HCT116 (cell line): Measurements from ENCODE around the gene PTGR2. TPM values are rescaled to one million over a fixed set of nuclear protein-coding genes. Genes with fewer than 3 reads are reported as not detected.

Experiments
- ATAC-seq: fragments of 200-7000 bp; cut with Tn5 transposase; 2 replicates; pipeline ENCODE4 v1.9.1; 2020; ENCODE audit warnings: mild to moderate bottlenecking, moderate library complexity
- BruUV-seq: library from RNA; stranded (reverse); fragments of 400-500 nt; replicated peaks from 2 replicates; lab custom pipeline; 2021; lab: Mats Ljungman, UMichigan
- CTCF ChIA-PET: fragments of 300-600 bp; sonication (Branson Sonifier 250); formaldehyde crosslinking; loops from one replicate; lab custom pipeline; 2021; ENCODE audit warnings: antibody characterized with exemption; lab: Charles Lee
- POLR2A ChIA-PET: fragments of 300-600, 350-600 bp; sonication (Branson Sonifier 250); formaldehyde crosslinking; loops from one replicate; lab custom pipeline; 2021; ENCODE audit warnings: antibody characterized with exemption; lab: Charles Lee
- RAD21 ChIA-PET, 2 experiments: fragments of 300-600 bp; sonication (Branson Sonifier 250); formaldehyde crosslinking; loops; one replicate each; lab custom pipeline; 2023; ENCODE audit warnings: low total read pairs in 2 of 2; ENCODE audit not compliant: uncharacterized antibody in 2 of 2, unreplicated experiment in 2 of 2, low non-redundant PET in 1 of 2; lab: Charles Lee
- DNase-seq: peaks from one replicate; pipeline ENCODE4 v3.0.0-alpha.2; 2010; ENCODE audit warnings: low read depth, low spot score
- H2AFZ ChIP-seq: fragments of 200-600 bp; shearing (Covaris generic), sonication (generic); 2 replicates; pipeline ENCODE4 v1.6.1; 2017; ENCODE audit warnings: low read depth, mixed run types, mixed read lengths, antibody characterized with exemption, low read length; ENCODE audit not compliant: poor library complexity, severe bottlenecking
- H3K27ac ChIP-seq: 2 replicates; pipeline ENCODE4 v1.5.1; 2012; ENCODE audit warnings: low read depth, low read length
- H3K27me3 ChIP-seq: fragments of 200-600 bp; sonication (generic); 2 replicates; pipeline ENCODE4 v1.6.1; 2016; ENCODE audit warnings: mixed run types, low read length, mixed read lengths; ENCODE audit not compliant: insufficient read depth
- H3K36me3 ChIP-seq, 2 experiments: fragments of 200-500 bp in 1 of 2; fragments of 200-600 bp in 1 of 2; sonication (Bioruptor generic) in 1 of 2; sonication (generic) in 1 of 2; 2 replicates each; pipeline versions ENCODE4 v1.5.1 to v1.6.1; 2014 to 2016; ENCODE audit warnings: low read length in 2 of 2, inconsistent platforms in 1 of 2, mixed read lengths in 1 of 2, mixed run types in 1 of 2; ENCODE audit not compliant: insufficient read depth in 2 of 2, control insufficient read depth in 1 of 2
- H3K4me1 ChIP-seq, 2 experiments: fragments of 200-600 bp in 1 of 2; sonication (generic) in 1 of 2; 2 replicates each; pipeline versions ENCODE4 v1.5.1 to v1.6.1; 2012 to 2017; ENCODE audit warnings: low read length in 2 of 2, inconsistent platforms in 1 of 2, mild to moderate bottlenecking in 1 of 2, mixed read lengths in 1 of 2, mixed run types in 1 of 2, moderate library complexity in 1 of 2; ENCODE audit not compliant: insufficient read depth in 2 of 2, control insufficient read depth in 1 of 2
- H3K4me2 ChIP-seq: fragments of 200-600 bp; sonication (generic); 2 replicates; pipeline ENCODE4 v1.6.1; 2017; ENCODE audit warnings: mixed run types, low read length, mixed read lengths
- H3K4me3 ChIP-seq, 2 experiments: fragments of 200-600 bp in 1 of 2; sonication (generic) in 1 of 2; replicated peaks in 1 of 2; 2 replicates each; pipeline ENCODE4 v1.5.1; 2011 to 2016; ENCODE audit warnings: low read length in 2 of 2, control low read depth in 1 of 2, low read depth in 1 of 2, mild to moderate bottlenecking in 1 of 2, mixed read lengths in 1 of 2, mixed run types in 1 of 2
- H3K79me2 ChIP-seq: fragments of 200-600 bp; sonication (generic); 2 replicates; pipeline ENCODE4 v1.6.1; 2017; ENCODE audit warnings: mild to moderate bottlenecking, mixed run types, low read length, moderate library complexity, mixed read lengths; ENCODE audit not compliant: insufficient read depth
- H3K9ac ChIP-seq: fragments of 200-600 bp; sonication (generic); 2 replicates; pipeline ENCODE4 v1.6.1; 2016; ENCODE audit warnings: low read length, mixed read lengths
- H3K9me2 ChIP-seq: fragments of 200-600 bp; sonication (generic), shearing (Covaris generic); 2 replicates; pipeline ENCODE4 v1.6.1; 2017; ENCODE audit warnings: mixed run types, mild to moderate bottlenecking, moderate library complexity; ENCODE audit not compliant: insufficient read depth
- H3K9me3 ChIP-seq, 2 experiments: fragments of 200-500 bp in 1 of 2; fragments of 200-600 bp in 1 of 2; sonication (Bioruptor generic) in 1 of 2; sonication (generic) in 1 of 2; 2 replicates each; pipeline ENCODE4 v1.6.1; 2014 to 2017; ENCODE audit warnings: low read length in 2 of 2, mixed read lengths in 2 of 2, inconsistent platforms in 1 of 2, low read depth in 1 of 2, mild to moderate bottlenecking in 1 of 2, mixed run types in 1 of 2, moderate library complexity in 1 of 2; ENCODE audit not compliant: control insufficient read depth in 1 of 2, insufficient read depth in 1 of 2
- H4K20me1 ChIP-seq: fragments of 200-600 bp; sonication (generic), shearing (Covaris generic); 2 replicates; pipeline ENCODE4 v1.6.1; 2017; ENCODE audit warnings: mixed run types, mild to moderate bottlenecking, moderate library complexity; ENCODE audit not compliant: insufficient read depth
- ATF3 ChIP-seq: IDR thresholded peaks from 2 replicates; pipeline ENCODE4 v1.6.1; 2012
- CBX3 ChIP-seq: IDR thresholded peaks from 2 replicates; pipeline ENCODE4 v1.6.1; 2012; ENCODE audit warnings: low read depth
- CEBPB ChIP-seq: IDR thresholded peaks from 2 replicates; pipeline ENCODE4 v1.6.1; 2012; ENCODE audit warnings: low read depth
- EGR1 ChIP-seq: IDR thresholded peaks from 2 replicates; pipeline ENCODE4 v1.6.1; 2012; ENCODE audit warnings: low read depth
- EZH2 ChIP-seq: fragments of 200-600 bp; sonication (generic); IDR thresholded peaks from 2 replicates; pipeline ENCODE4 v1.6.1; 2017; ENCODE audit warnings: antibody characterized with exemption, mixed run types
- FOSL1 ChIP-seq: IDR thresholded peaks from 2 replicates; pipeline ENCODE4 v1.6.1; 2012; ENCODE audit warnings: low read depth
- JUND ChIP-seq: IDR thresholded peaks from 2 replicates; pipeline ENCODE4 v1.6.1; 2012
- POLR2A ChIP-seq: IDR thresholded peaks from 2 replicates; pipeline ENCODE4 v1.7.0; 2011; ENCODE audit warnings: borderline replicate concordance; ENCODE audit not compliant: insufficient read depth, insufficient read length; ENCODE audit errors: extremely low read depth
- POLR2AphosphoS5 ChIP-seq: IDR thresholded peaks from 2 replicates; pipeline ENCODE4 v1.6.1; 2011; ENCODE audit warnings: mild to moderate bottlenecking, low read depth, low read length, moderate library complexity
- RAD21 ChIP-seq: IDR thresholded peaks from 2 replicates; pipeline ENCODE4 v1.6.1; 2012; ENCODE audit warnings: low read depth, mild to moderate bottlenecking
- REST ChIP-seq: IDR thresholded peaks from 2 replicates; pipeline ENCODE4 v1.6.1; 2012; ENCODE audit warnings: low read depth
- SIN3A ChIP-seq: IDR thresholded peaks from 2 replicates; pipeline ENCODE4 v1.6.1; 2012; ENCODE audit warnings: low read depth
- SP1 ChIP-seq: IDR thresholded peaks from 2 replicates; pipeline ENCODE4 v1.6.1; 2012; ENCODE audit warnings: low read depth
- SRF ChIP-seq: IDR thresholded peaks from 2 replicates; pipeline ENCODE4 v1.6.1; 2012; ENCODE audit warnings: low read depth
- TCF7L2 ChIP-seq: IDR thresholded peaks from 2 replicates; pipeline ENCODE4 v1.7.0; 2011; ENCODE audit warnings: borderline replicate concordance, inconsistent platforms; ENCODE audit not compliant: insufficient read depth, insufficient read length; ENCODE audit errors: extremely low read depth
- YY1 ChIP-seq: IDR thresholded peaks from 2 replicates; pipeline ENCODE4 v1.6.1; 2011; ENCODE audit warnings: low read length, low read depth, moderate library complexity, mild to moderate bottlenecking; ENCODE audit not compliant: insufficient replicate concordance; ENCODE audit errors: extremely low read depth
- ZBTB33 ChIP-seq: IDR thresholded peaks from 2 replicates; pipeline ENCODE4 v1.6.1; 2011; ENCODE audit warnings: mild to moderate bottlenecking, low read length, moderate library complexity; ENCODE audit not compliant: insufficient replicate concordance; ENCODE audit errors: extremely low read depth
- ZFX ChIP-seq: fragments of 450-650 bp; IDR thresholded peaks from 2 replicates; pipeline ENCODE4 v1.6.1; 2017
- ZNF274 ChIP-seq: fragments of 200-500 bp; sonication (Bioruptor generic); IDR thresholded peaks from 2 replicates; pipeline ENCODE4 v1.6.1; 2014; ENCODE audit warnings: mild to moderate bottlenecking, low read depth, low read length, inconsistent platforms
- intact Hi-C: fragments of 100-400 bp; cut with micrococcal nuclease; formaldehyde crosslinking; loops from 2 replicates; pipeline ENCODE4 v1.10.0; 2022
- total RNA-seq: library from RNA; stranded (reverse); gene quantifications from one replicate; pipeline ENCODE4 v1.2.1, GENCODE V29; 2021; ENCODE audit not compliant: unreplicated experiment

PTGR2 gene
- total RNA-seq, 1 experiment from 2014 or later = 22.1 TPM

DNA sequence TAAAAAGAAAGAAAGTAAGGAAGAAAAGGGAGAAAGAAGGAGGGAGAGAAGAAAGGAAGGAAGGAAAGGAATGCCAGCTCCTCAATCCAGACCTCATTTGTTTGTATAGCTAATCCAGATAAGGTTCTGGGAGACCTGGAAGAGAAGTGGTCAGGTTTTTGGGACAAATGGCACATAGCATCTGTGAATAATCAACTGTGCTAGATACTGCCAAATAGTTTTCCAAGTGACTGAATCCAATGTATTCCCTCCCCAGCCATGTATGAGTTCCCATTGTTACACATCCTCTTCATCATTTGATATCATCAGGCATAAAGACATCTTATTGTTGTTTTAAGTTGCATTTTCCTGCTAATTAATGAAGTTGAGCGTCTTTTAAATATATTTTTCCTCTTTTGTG lies 18.6 kb upstream of the PTGR2 start:
- Histone ChIP-seq H3K27me3 (no peaks in the 10 kb centered on the region), H3K9ac (no peak overlapping the region), H3K4me1 (no peaks in the 10 kb centered on the region; a peak in 1 of 4 replicates), H2AFZ (no peak overlapping the region), H3K9me2 (no peaks in the 10 kb centered on the region), H3K36me3 (no peaks in the 10 kb centered on the region), H3K4me2 (no peak overlapping the region), H3K79me2 (no peaks in the 10 kb centered on the region), H3K4me3 (no peak overlapping the region), H3K9me3 (no peaks in the 10 kb centered on the region), H4K20me1 (no peaks in the 10 kb centered on the region), H3K27ac (no peak overlapping the region)
- ATAC-seq = no peak
- RAD21 ChIA-PET = no interaction called here
- BruUV-seq = no TSS peak
- CTCF ChIA-PET = no interaction called here
- DNase-seq = no peak
- POLR2A ChIA-PET = no interaction called here
- TF ChIP-seq ZFX (no peak), ZNF274 (no peak), SRF (no peak), CEBPB (no peak), FOSL1 (no peak), SIN3A (no peak), YY1 (no peak), POLR2AphosphoS5 (no peak), ATF3 (no peak), EZH2 (no peak), TCF7L2 (no peak), RAD21 (no peak), REST (no peak), ZBTB33 (no peak), EGR1 (no peak), SP1 (no peak), JUND (no peak), CBX3 (no peak), POLR2A (no peak)
- TF ChIP-seq, all 23 proteins: peak for 0
- intact Hi-C loops = no loop called here
